Lung (tissue), 12 donors: Measurements from ENCODE around the gene COL4A2. TPM values are rescaled to one million over a fixed set of nuclear protein-coding genes. Genes with fewer than 3 reads are reported as not detected.

Experiments used
- ATAC-seq: fragments of 200-7000 bp; cut with Tn5 transposase; one replicate; pipeline ENCODE4 v1.9.1; 2020; ENCODE audit warnings: moderate number of reproducible peaks; ENCODE audit not compliant: insufficient read depth, low FRiP score
- DNase-seq, 3 donors: peaks; one replicate each; pipeline ENCODE4 v3.0.0-alpha.2; 2013 to 2017
- H3K27ac ChIP-seq, 2 donors: one replicate each; pipeline ENCODE4 v1.5.1; 2013; ENCODE audit warnings: mild to moderate bottlenecking in 2 of 2, moderate library complexity in 2 of 2, control low read depth in 1 of 2, inconsistent platforms in 1 of 2, low read depth in 1 of 2, low read length in 1 of 2
- H3K27me3 ChIP-seq, 3 donors: one replicate each; pipeline ENCODE4 v1.5.1; 2013; ENCODE audit warnings: low read length in 2 of 3; ENCODE audit not compliant: control insufficient read depth in 3 of 3, insufficient read depth in 3 of 3
- H3K36me3 ChIP-seq, 4 donors: one replicate each; pipeline ENCODE4 v1.5.1; 2013; ENCODE audit warnings: low read length in 4 of 4, mild to moderate bottlenecking in 1 of 4, moderate library complexity in 1 of 4; ENCODE audit not compliant: control insufficient read depth in 4 of 4, insufficient read depth in 4 of 4
- H3K4me1 ChIP-seq, 5 donors: one replicate each; pipeline ENCODE4 v1.5.1; 2013; ENCODE audit warnings: low read length in 5 of 5, mild to moderate bottlenecking in 2 of 5, moderate library complexity in 1 of 5; ENCODE audit not compliant: control insufficient read depth in 5 of 5, insufficient read depth in 5 of 5
- H3K4me3 ChIP-seq: one replicate; pipeline ENCODE4 v1.5.1; 2013; ENCODE audit warnings: mild to moderate bottlenecking, control low read depth, moderate library complexity
- H3K9ac ChIP-seq, 2 donors: one replicate each; pipeline ENCODE4 v1.5.1; 2013; ENCODE audit warnings: low read length in 2 of 2, control low read depth in 1 of 2; ENCODE audit not compliant: insufficient read depth in 1 of 2
- H3K9me3 ChIP-seq, 4 donors: one replicate each; pipeline ENCODE4 v1.5.1; 2013; ENCODE audit warnings: low read length in 3 of 4, mild to moderate bottlenecking in 1 of 4, moderate library complexity in 1 of 4; ENCODE audit not compliant: control insufficient read depth in 4 of 4, insufficient read depth in 3 of 4
- WGBS, 2 donors: extraction: QIAGEN DNeasy Blood & Tissue Kit; methylation state at CpG; one replicate each; pipeline ENCODE4 v1.1.7; 2013; 5-methylcytosine and 5-hydroxymethylcytosine counted together
- polyA plus RNA-seq, 2 donors: library from polyadenylated mRNA; stranded (reverse); fragments of 200-250 nt; gene quantifications; one replicate each; pipeline ENCODE4 v1.2.1, GENCODE V29; 2013
- total RNA-seq, 2 donors: library from RNA; depleted of rRNA in 1 of 2; stranded (reverse); fragments of >200 nt in 1 of 2; gene quantifications; one replicate each; pipeline ENCODE4 v1.2.1, GENCODE V29; 2014 to 2021
- TF ChIP-seq, protein P1 (sequence below): IDR thresholded peaks from 2 replicates; pipeline ENCODE4 v1.5.1; 2012; ENCODE audit warnings: mild to moderate bottlenecking; ENCODE audit errors: control extremely low read depth, extremely low read depth
- donor health status: control.
- donor health status: control.
- donor health status: Bipolar disorder and iron deficiency.
- donor health status: healthy.
- donor health status: DM: yes; HTN: yes; CAD: no.

COL4A2 gene
- total and polyA plus RNA-seq, 4 donors, result 169 to 627 (median 339) TPM

DNA sequence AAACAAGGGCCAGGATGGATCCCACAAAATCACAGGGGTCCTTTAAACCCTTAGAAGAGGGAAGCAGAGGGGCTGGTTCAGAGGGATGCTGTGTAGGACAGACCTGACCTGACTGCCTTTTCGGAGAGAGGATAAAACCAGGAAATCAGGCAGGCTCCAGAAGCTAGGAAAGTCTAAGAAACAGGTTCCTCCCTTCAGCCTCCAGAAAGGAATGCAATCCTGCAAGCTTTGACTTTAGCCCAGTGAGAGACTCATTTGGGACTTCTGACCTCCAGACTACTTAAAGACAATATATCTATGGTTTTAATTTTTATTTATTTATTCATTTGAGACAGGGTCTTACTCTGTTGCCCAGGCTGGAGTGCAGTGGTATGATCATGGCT, 249.1 kb downstream of the COL4A2 start:
- H3K27ac ChIP-seq, result peak overlapping the region in 1 of 2 donors; percentile 79
- 71 to 72% methylated on average over 1 of the region's 1 CpG for WGBS, 2 donors
- no peak for DNase-seq

DNA sequence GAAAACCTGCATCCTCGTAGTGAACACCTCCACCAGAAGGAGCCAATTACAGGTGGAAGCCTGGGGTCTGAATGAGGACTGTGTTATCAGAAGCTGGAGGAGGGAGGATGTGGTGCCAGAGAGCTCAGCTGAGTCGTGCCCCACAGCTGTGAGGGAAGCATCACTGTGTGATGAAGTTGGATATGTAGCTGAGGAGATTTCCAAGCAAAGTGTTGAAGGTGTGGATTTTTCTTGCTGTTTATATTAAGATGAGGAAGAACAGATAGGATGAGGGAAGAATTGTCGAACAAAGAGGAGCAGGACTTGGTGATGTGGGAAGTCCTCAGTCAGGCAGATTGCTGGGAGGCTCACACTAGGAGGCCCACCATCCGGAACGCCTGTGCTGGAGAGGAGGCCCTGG, 250.0 kb downstream of the COL4A2 start:
- Histone ChIP-seq H3K4me3 (no peak overlapping the region), H3K9me3 (no peaks in the 10 kb centered on the region), H3K4me1 (peaks cover 0 to 22% (median 12%) of the 10 kb centered on the region in 5 donors), H3K36me3 (peaks cover 0 to 8% (median 1%) of the 10 kb centered on the region in 4 donors), H3K27me3 (no peaks in the 10 kb centered on the region), H3K9ac (no peak overlapping the region), H3K27ac (peak overlapping the region in 1 of 2 donors; percentile 76)
- TF ChIP-seq, protein P1, sequence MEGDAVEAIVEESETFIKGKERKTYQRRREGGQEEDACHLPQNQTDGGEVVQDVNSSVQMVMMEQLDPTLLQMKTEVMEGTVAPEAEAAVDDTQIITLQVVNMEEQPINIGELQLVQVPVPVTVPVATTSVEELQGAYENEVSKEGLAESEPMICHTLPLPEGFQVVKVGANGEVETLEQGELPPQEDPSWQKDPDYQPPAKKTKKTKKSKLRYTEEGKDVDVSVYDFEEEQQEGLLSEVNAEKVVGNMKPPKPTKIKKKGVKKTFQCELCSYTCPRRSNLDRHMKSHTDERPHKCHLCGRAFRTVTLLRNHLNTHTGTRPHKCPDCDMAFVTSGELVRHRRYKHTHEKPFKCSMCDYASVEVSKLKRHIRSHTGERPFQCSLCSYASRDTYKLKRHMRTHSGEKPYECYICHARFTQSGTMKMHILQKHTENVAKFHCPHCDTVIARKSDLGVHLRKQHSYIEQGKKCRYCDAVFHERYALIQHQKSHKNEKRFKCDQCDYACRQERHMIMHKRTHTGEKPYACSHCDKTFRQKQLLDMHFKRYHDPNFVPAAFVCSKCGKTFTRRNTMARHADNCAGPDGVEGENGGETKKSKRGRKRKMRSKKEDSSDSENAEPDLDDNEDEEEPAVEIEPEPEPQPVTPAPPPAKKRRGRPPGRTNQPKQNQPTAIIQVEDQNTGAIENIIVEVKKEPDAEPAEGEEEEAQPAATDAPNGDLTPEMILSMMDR, result no peak
- ATAC-seq, result no peak
- DNase-seq, result no peak
- 78 to 94% methylated on average over 5 of the region's 5 CpGs for WGBS, 2 donors

More for the DNA sequence above, 249.1 kb downstream of the COL4A2 start:
- no peaks in the 10 kb centered on the region for H3K27me3 ChIP-seq
- TF ChIP-seq, protein P1, result no peak
- H3K9me3 ChIP-seq, result no peaks in the 10 kb centered on the region
- ATAC-seq, result no peak
- H3K4me3 ChIP-seq, result no peak overlapping the region
- peaks cover 0 to 22% (median 17%) of the 10 kb centered on the region in 5 donors for H3K4me1 ChIP-seq
- peaks cover 0 to 8% (median 1%) of the 10 kb centered on the region in 4 donors for H3K36me3 ChIP-seq
- H3K9ac ChIP-seq, result no peak overlapping the region

DNA sequence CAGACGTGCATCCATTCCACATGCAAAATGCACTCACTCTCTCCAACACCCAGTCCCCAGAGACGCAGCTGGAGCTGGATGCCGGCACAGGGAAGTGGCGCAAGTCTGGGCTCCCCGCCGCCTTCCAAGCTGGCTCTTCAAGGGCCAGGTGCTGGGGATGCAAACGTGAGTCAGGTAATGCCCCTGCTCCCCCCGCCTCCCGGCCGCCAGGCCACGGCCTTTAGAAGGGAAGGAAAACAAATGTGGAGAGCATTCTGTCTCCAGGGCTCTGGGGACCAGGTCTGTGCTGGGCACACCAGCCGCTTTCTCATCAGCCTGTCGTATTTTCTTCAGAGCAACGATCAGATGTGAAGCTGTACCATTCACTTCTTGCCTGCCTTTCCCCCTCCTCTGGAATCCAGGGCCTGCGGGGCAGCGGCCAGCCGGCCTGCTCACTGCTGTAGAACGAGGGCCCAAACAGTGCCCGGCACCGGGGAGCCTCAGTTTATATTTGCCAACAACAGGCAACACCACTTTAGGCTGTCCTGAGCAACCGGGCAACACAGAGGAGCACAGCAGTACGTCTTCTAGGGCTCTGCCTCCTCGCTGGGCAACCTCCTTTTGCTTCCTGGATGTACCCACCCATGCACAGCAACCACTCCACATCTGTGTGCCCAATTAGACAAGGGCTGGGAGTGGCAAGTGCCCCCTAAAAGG, 250.7 kb downstream of the COL4A2 start:
- Histone ChIP-seq H3K9me3 (no peaks in the 10 kb centered on the region), H3K4me3 (no peak overlapping the region), H3K4me1 (peaks cover 0 to 28% (median 12%) of the 10 kb centered on the region in 5 donors), H3K9ac (no peak overlapping the region), H3K27me3 (no peaks in the 10 kb centered on the region), H3K36me3 (peaks cover 0 to 8% (median 1%) of the 10 kb centered on the region in 4 donors), H3K27ac (peak overlapping the region in 1 of 2 donors; percentile 76)
- WGBS, 2 donors, result 73 to 80% methylated on average over 23 of the region's 23 CpGs
- ATAC-seq (peak; percentile 9), DNase-seq (no peak)
- TF ChIP-seq, protein P1, result no peak
